PC-3 (cell line): ENCODE data around the gene DLG4. TPM values are rescaled to one million over a fixed set of nuclear protein-coding genes. Genes with fewer than 3 reads are reported as not detected.
"Not testable (repeated sequence)": the region's sequence is repeated elsewhere in the genome, so short reads cannot be mapped to it uniquely, and the experiment has no call there.

Experiments
- ATAC-seq: fragments of 200-7000 bp; cut with Tn5 transposase; 2 replicates; pipeline ENCODE4 v1.9.1; 2020; ENCODE audit warnings: mild to moderate bottlenecking, moderate library complexity
- BruUV-seq: library from RNA; stranded (reverse); fragments of 400-500 nt; replicated peaks from 2 replicates; lab custom pipeline; 2021; lab: Mats Ljungman, UMichigan
- CTCF ChIA-PET: fragments of 300-600 bp; sonication (Branson Sonifier 250); formaldehyde crosslinking; loops from one replicate; lab custom pipeline; 2022; ENCODE audit warnings: antibody characterized with exemption; lab: Charles Lee
- POLR2A ChIA-PET: fragments of 300-600 bp; sonication (Branson Sonifier 250); formaldehyde crosslinking; loops from one replicate; lab custom pipeline; 2022; ENCODE audit warnings: antibody characterized with exemption; ENCODE audit not compliant: unreplicated experiment; lab: Charles Lee
- DNase-seq: peaks from one replicate; pipeline ENCODE4 v3.0.0-alpha.2; 2015
- H2AFZ ChIP-seq: fragments of 300-600 bp; sonication (generic); 2 replicates; pipeline ENCODE4 v1.6.0; 2016; ENCODE audit warnings: antibody characterized with exemption, low read length
- H3F3A ChIP-seq: fragments of 300-600 bp; sonication (generic); one replicate; pipeline ENCODE4 v1.6.0; 2017; ENCODE audit warnings: antibody characterized with exemption, low read length, control low read depth, mild to moderate bottlenecking; ENCODE audit not compliant: unreplicated experiment
- H3K27ac ChIP-seq: fragments of 300-600 bp; sonication (generic); 2 replicates; pipeline ENCODE4 v1.5.1; 2016; ENCODE audit warnings: mild to moderate bottlenecking, low read length
- H3K27me3 ChIP-seq: fragments of 300-600 bp; sonication (generic); 2 replicates; pipeline ENCODE4 v1.6.1; 2016; ENCODE audit warnings: low read length, mixed read lengths
- H3K36me3 ChIP-seq: fragments of 300-600 bp; sonication (generic); 2 replicates; pipeline ENCODE4 v1.6.1; 2016; ENCODE audit warnings: low read depth, mixed run types, low read length, mixed read lengths
- H3K4me1 ChIP-seq: fragments of 300-600 bp; sonication (generic); 2 replicates; pipeline ENCODE4 v1.5.1; 2016; ENCODE audit warnings: low read length; ENCODE audit not compliant: insufficient read depth
- H3K4me2 ChIP-seq: fragments of 300-600 bp; sonication (generic); 2 replicates; pipeline ENCODE4 v1.6.0; 2016; ENCODE audit warnings: low read length
- H3K4me3 ChIP-seq: fragments of 300-600 bp; sonication (generic); 2 replicates; pipeline ENCODE4 v1.5.1; 2016; ENCODE audit warnings: mild to moderate bottlenecking, low read length, mixed read lengths
- H3K79me2 ChIP-seq: fragments of 300-600 bp; sonication (generic); 2 replicates; pipeline ENCODE4 v1.6.1; 2017; ENCODE audit warnings: low read length, mixed read lengths
- H3K9ac ChIP-seq: fragments of 300-600 bp; sonication (generic); 2 replicates; pipeline ENCODE4 v1.6.0; 2016; ENCODE audit warnings: mild to moderate bottlenecking, low read length
- H3K9me2 ChIP-seq: fragments of 300-600 bp; sonication (generic); replicated peaks from 2 replicates; pipeline ENCODE4 v1.6.1; 2016; ENCODE audit warnings: mixed run types, low read length, mixed read lengths
- H3K9me3 ChIP-seq: fragments of 300-600 bp; sonication (generic); 2 replicates; pipeline ENCODE4 v1.6.1; 2016; ENCODE audit warnings: low read length, mixed read lengths
- H4K20me1 ChIP-seq: fragments of 300-600 bp; sonication (generic); 2 replicates; pipeline ENCODE4 v1.6.1; 2016; ENCODE audit warnings: low read length, mixed read lengths
- EZH2 ChIP-seq: fragments of 300-600 bp; sonication (generic); IDR thresholded peaks from one replicate; pipeline ENCODE4 v1.6.1; 2017; ENCODE audit warnings: antibody characterized with exemption, mild to moderate bottlenecking, low read length; ENCODE audit not compliant: unreplicated experiment
- EZH2phosphoT487 ChIP-seq: fragments of 300-600 bp; sonication (generic); IDR thresholded peaks from 2 replicates; pipeline ENCODE4 v1.6.1; 2018; ENCODE audit warnings: mild to moderate bottlenecking, antibody characterized with exemption, low read length, borderline replicate concordance
- intact Hi-C: fragments of 100-400 bp; cut with micrococcal nuclease; formaldehyde crosslinking; loops from 2 replicates; pipeline ENCODE4 v1.9.0; 2023
- total RNA-seq: library from RNA; depleted of rRNA; stranded (reverse); fragments of >200 nt; gene quantifications from 2 replicates; pipeline ENCODE4 v1.2.3, GENCODE V29; 2014
- TF ChIP-seq, protein P1 (sequence below): fragments of 300-600 bp; sonication (generic); conservative IDR thresholded peaks from 2 replicates; pipeline ENCODE4 v1.5.1; 2017; ENCODE audit warnings: antibody characterized with exemption, low read depth, mild to moderate bottlenecking, low read length

The DLG4 gene
- total RNA-seq, 1 experiment from 2014 or later, result 6.5 TPM

- H3K27ac ChIP-seq, result no peak overlapping the region
- H3F3A ChIP-seq, result no peaks in the 10 kb centered on the region
- peak overlapping the region; percentile 93; the same call in 1 of the 2 replicates for H3K4me2 ChIP-seq
- H2AFZ ChIP-seq, result no peak overlapping the region
- BruUV-seq, result no TSS peak
- H3K9me3 ChIP-seq, result no peaks in the 10 kb centered on the region
- peaks cover 12% of the 10 kb centered on the region; the same call in 1 of the 2 replicates for H3K4me1 ChIP-seq
- peaks cover 62% of the 10 kb centered on the region for H3K79me2 ChIP-seq
- H3K9me2 ChIP-seq, result no peaks in the 10 kb centered on the region
- TF ChIP-seq, protein P1, sequence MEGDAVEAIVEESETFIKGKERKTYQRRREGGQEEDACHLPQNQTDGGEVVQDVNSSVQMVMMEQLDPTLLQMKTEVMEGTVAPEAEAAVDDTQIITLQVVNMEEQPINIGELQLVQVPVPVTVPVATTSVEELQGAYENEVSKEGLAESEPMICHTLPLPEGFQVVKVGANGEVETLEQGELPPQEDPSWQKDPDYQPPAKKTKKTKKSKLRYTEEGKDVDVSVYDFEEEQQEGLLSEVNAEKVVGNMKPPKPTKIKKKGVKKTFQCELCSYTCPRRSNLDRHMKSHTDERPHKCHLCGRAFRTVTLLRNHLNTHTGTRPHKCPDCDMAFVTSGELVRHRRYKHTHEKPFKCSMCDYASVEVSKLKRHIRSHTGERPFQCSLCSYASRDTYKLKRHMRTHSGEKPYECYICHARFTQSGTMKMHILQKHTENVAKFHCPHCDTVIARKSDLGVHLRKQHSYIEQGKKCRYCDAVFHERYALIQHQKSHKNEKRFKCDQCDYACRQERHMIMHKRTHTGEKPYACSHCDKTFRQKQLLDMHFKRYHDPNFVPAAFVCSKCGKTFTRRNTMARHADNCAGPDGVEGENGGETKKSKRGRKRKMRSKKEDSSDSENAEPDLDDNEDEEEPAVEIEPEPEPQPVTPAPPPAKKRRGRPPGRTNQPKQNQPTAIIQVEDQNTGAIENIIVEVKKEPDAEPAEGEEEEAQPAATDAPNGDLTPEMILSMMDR, result no peak
- TF ChIP-seq EZH2phosphoT487 (no peak), EZH2 (no peak)
- 0 out of 2 replicates have a peak overlapping the region, but pooled peaks have one; percentile 92 for H3K4me3 ChIP-seq
- H3K27me3 ChIP-seq, result no peaks in the 10 kb centered on the region
- peaks cover 5% of the 10 kb centered on the region; the same call in 1 of the 2 replicates for H3K36me3 ChIP-seq
- ATAC-seq (no peak), DNase-seq (no peak)
- intact Hi-C loops, result no loop called here
- CTCF ChIA-PET, result no interaction called here
- POLR2A ChIA-PET, result no interaction called here
- H4K20me1 ChIP-seq, result 0 out of 2 replicates have a peak, but pooled peaks cover 5% of the 10 kb centered on the region
- H3K9ac ChIP-seq, result no peak overlapping the region
These were observed 29.2 kb upstream of the DLG4 start for GRCh38 chr17:7248796-7249195.

DNA sequence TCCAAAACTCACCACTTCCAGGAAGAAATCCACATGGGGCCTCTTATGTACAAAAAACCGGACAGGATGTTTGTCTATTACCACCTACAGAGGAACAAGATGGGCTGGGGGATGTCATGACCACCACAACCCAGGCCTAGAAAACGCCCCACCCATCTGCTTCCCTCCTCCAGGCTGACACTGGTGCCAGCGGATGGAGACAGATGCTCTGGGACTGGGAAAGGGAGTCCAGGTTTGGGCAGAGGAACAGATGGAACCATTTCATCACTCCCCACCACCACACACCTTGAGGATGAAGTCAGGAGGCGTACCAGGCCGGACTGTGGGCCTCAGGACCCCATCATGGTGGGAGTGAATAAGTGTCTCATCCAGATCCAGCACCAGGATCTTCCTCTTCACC lies 27.1 kb upstream of the DLG4 start:
- peaks cover 54% of the 10 kb centered on the region for H3K79me2 ChIP-seq
- H3F3A ChIP-seq, result no peaks in the 10 kb centered on the region
- H3K27ac ChIP-seq, result no peak overlapping the region
- DNase-seq, result no peak
- BruUV-seq, result no TSS peak
- H3K36me3 ChIP-seq, result peaks cover 5% of the 10 kb centered on the region; the same call in 1 of the 2 replicates
- 0 out of 2 replicates have a peak, but pooled peaks cover 5% of the 10 kb centered on the region for H4K20me1 ChIP-seq
- no peak for ATAC-seq
- ChIA-PET CTCF (no interaction called here), POLR2A (no interaction called here)
- no peak overlapping the region for H3K9ac ChIP-seq
- no peaks in the 10 kb centered on the region for H3K9me3 ChIP-seq
- H3K4me1 ChIP-seq, result peaks cover 8% of the 10 kb centered on the region; the same call in 1 of the 2 replicates
- H3K9me2 ChIP-seq, result no peaks in the 10 kb centered on the region
- no peak overlapping the region for H3K4me3 ChIP-seq
- intact Hi-C loops, result no loop called here
- H3K27me3 ChIP-seq, result no peaks in the 10 kb centered on the region
- no peak overlapping the region for H2AFZ ChIP-seq
- H3K4me2 ChIP-seq, result no peak overlapping the region
- TF ChIP-seq, protein P1, result no peak
- no peak for TF ChIP-seq EZH2phosphoT487
- no peak for TF ChIP-seq EZH2

GRCh38 chr17:7243838-7244237 lies 24.2 kb upstream of the DLG4 start:
- H3F3A ChIP-seq, H4K20me1 ChIP-seq, H3K27ac ChIP-seq, H3K27me3 ChIP-seq, H3K9ac ChIP-seq, BruUV-seq, H3K4me2 ChIP-seq, POLR2A ChIA-PET, ATAC-seq, H3K9me3 ChIP-seq, H2AFZ ChIP-seq, DNase-seq, CTCF ChIA-PET, H3K36me3 ChIP-seq, H3K9me2 ChIP-seq, H3K4me3 ChIP-seq: not testable (repeated sequence)
- Histone ChIP-seq H3K79me2 (peaks cover 54% of the 10 kb centered on the region), H3K4me1 (peaks cover 17% of the 10 kb centered on the region)
- intact Hi-C loops, result loop anchor here (5.0 kb wide), 1 partner anchor 63 kb away; the partner anchor contains the start of gene EIF5A
